GM21515 (cell line): ENCODE measurements around the gene CRPPA.
"Not testable (repeated sequence)": the region's sequence is repeated elsewhere in the genome, so short reads cannot be mapped to it uniquely, and the experiment has no call there.

Source experiments
- ATAC-seq: cut with Tn5 transposase; IDR thresholded peaks from one replicate; pipeline ENCODE4 v1.9.1; 2021; ENCODE audit not compliant: unreplicated experiment

The CRPPA gene

GRCh38 chr7:16398146-16399017 is 23.0 kb downstream of the CRPPA start:
- ATAC-seq, result no peak

GRCh38 chr7:16397501-16398145 is 23.7 kb downstream of the CRPPA start:
- ATAC-seq, result no peak

GRCh38 chr7:16396766-16397500 is 24.4 kb downstream of the CRPPA start:
- ATAC-seq, result no peak

- ATAC-seq, result no peak
These were observed 26.2 kb downstream of the CRPPA start for GRCh38 chr7:16395121-16395520.

GRCh38 chr7:16393862-16394422 is 27.4 kb downstream of the CRPPA start:
- ATAC-seq, result no peak

GRCh38 chr7:16392990-16393523 is 28.3 kb downstream of the CRPPA start:
- ATAC-seq, result no peak

GRCh38 chr7:16383786-16384185 is 37.6 kb downstream of the CRPPA start:
- not testable (repeated sequence) for ATAC-seq

GRCh38 chr7:16383103-16383502 is 38.2 kb downstream of the CRPPA start:
- not testable (repeated sequence) for ATAC-seq
